ENCODE measurements around the gene KIF23.
"Not testable (repeated sequence)": the region's sequence is repeated elsewhere in the genome, so short reads cannot be mapped to it uniquely, and the experiment has no call there.

Gene KIF23

GRCh38 chr15:69413822-69414700 lies at the start of gene KIF23:
Gene KIF23, plus strand, starts transcription at chr15:69414349. Its CDS starts 117 bp downstream, at chr15:69414466.
- peak; percentile 11 to 92 (median 73) for DNase-seq

- DNase-seq: no peak
Observed at GRCh38 chr15:69367236-69367635, 46.9 kb upstream of the KIF23 start.

GRCh38 chr15:69369631-69370030 lies 44.5 kb upstream of the KIF23 start:
- no peak for DNase-seq

- DNase-seq: no peak
Observed at GRCh38 chr15:69373406-69373805, 40.7 kb upstream of the KIF23 start.

GRCh38 chr15:69375151-69375790 lies 38.9 kb upstream of the KIF23 start:
- DNase-seq: no peak

GRCh38 chr15:69377216-69377970 lies 36.8 kb upstream of the KIF23 start:
- DNase-seq: no peak

- no peak for DNase-seq
Observed at GRCh38 chr15:69380100-69380725, 33.9 kb upstream of the KIF23 start.

- no peak for DNase-seq
Observed at GRCh38 chr15:69380726-69381105, 33.4 kb upstream of the KIF23 start.

GRCh38 chr15:69382176-69382575 lies 32.0 kb upstream of the KIF23 start:
- not testable (repeated sequence) for DNase-seq

GRCh38 chr15:69384066-69384465 lies 30.1 kb upstream of the KIF23 start:
- not testable (repeated sequence) for DNase-seq

- DNase-seq: no peak
Observed at GRCh38 chr15:69384626-69385598, 29.2 kb upstream of the KIF23 start.

GRCh38 chr15:69385831-69386230 lies 28.3 kb upstream of the KIF23 start:
- DNase-seq: no peak

GRCh38 chr15:69386284-69386683 lies 27.9 kb upstream of the KIF23 start:
- DNase-seq: no peak

GRCh38 chr15:69388260-69388705 lies 25.9 kb upstream of the KIF23 start:
- peak in 14 of 56 donors; percentile 4 to 38 (median 18) for DNase-seq

- no peak for DNase-seq
Observed at GRCh38 chr15:69389426-69389825, 24.7 kb upstream of the KIF23 start.

GRCh38 chr15:69390575-69390974 lies 23.6 kb upstream of the KIF23 start:
- DNase-seq: no peak

GRCh38 chr15:69391046-69391757 lies 22.9 kb upstream of the KIF23 start:
- no peak for DNase-seq

GRCh38 chr15:69392352-69392751 lies 21.8 kb upstream of the KIF23 start:
- DNase-seq: no peak

- no peak for DNase-seq
Observed at GRCh38 chr15:69393831-69394491, 20.2 kb upstream of the KIF23 start.

Measured in nucleus accumbens (tissue), 56 donors.